Omental fat pad (tissue), 4 donors: ENCODE data around the gene FCGR3B. TPM values are rescaled to one million over a fixed set of nuclear protein-coding genes. Genes with fewer than 3 reads are reported as not detected.
"Not testable (repeated sequence)": the region's sequence is repeated elsewhere in the genome, so short reads cannot be mapped to it uniquely, and the experiment has no call there.

Experiments used
- ATAC-seq: fragments of 150-250 bp; one replicate; pipeline ENCODE4 v1.9.1; 2016; ENCODE audit warnings: mild to moderate bottlenecking, moderate library complexity; ENCODE audit not compliant: low FRiP score
- DNase-seq: peaks from one replicate; pipeline ENCODE4 v3.0.0-alpha.2; 2019; ENCODE audit warnings: low spot score
- CTCF ChIP-seq, 3 donors: fragments of 450-650 bp; IDR thresholded peaks; one replicate each; pipeline ENCODE4 v1.5.1; 2016 to 2017; ENCODE audit warnings: antibody characterized with exemption in 3 of 3, mild to moderate bottlenecking in 3 of 3, moderate library complexity in 2 of 3
- total RNA-seq, 4 donors: library from RNA; depleted of rRNA; stranded (reverse); fragments of >200 nt; gene quantifications; one replicate each; pipeline ENCODE4 v1.1.0, GENCODE V29; 2016

FCGR3B gene
- total RNA-seq = 10 to 100 TPM in 1 of 4 donors, 1 to 10 TPM in 3; 3.7 to 31.4 (median 5.9) TPM

DNA sequence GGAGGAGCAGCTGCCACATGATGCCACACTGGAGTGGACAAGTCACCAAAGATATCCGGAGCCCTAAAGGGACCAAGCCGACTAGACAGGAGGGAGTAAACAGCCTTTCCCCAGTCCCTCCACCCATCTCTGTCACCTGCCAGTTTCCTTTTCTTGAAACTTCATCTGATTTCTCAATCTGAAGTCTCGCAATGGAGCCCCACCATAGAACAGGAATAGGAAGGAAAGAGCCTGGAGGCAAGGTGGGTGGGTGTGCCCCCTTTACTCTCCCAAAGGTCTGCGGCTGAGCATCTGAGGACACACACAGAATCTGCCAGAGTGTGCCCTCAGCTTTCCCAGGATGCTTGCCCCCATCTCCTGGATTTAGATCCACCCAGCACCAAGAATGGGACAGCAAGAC is at the start of gene FCGR3B:
TSS of gene FCGR3B (minus strand) at position 101 of the 400 bp plus-strand sequence. CDS start at position 19, 82 bp downstream.
- TF ChIP-seq CTCF (IDR thresholded peaks at IDR 0.05) = no peak
- ATAC-seq (no peak), DNase-seq (no peak)

GRCh38 chr1:161678500-161678899 is 47.5 kb upstream of the FCGR3B start:
- no peak for TF ChIP-seq CTCF (IDR thresholded peaks at IDR 0.05)
- no peak for DNase-seq
- no peak for ATAC-seq

GRCh38 chr1:161676958-161677689 is 46.1 kb upstream of the FCGR3B start:
- TF ChIP-seq CTCF (IDR thresholded peaks at IDR 0.05) = no peak
- ATAC-seq (no peak), DNase-seq (no peak)

DNA sequence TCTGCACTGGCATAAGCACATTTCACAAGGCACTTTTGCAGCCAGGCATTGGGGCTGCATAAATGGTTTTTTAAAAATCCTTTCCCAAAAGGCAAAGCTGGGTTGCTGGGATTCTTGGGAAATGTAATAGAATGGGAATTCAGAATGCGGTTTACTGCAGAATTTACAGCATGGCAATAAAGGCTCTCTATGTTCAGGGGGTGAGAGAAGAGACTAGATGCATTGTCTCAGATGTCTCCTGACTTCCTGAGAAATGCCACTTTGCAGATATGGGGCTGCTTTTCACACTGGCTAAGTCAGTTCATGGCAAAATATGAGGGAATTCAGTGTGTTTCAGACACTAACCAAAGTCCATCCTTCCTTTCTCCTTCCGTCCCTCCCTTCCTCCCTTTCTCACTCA is 45.5 kb upstream of the FCGR3B start:
- no peak for TF ChIP-seq CTCF (IDR thresholded peaks at IDR 0.05)
- DNase-seq = no peak
- no peak for ATAC-seq

DNA sequence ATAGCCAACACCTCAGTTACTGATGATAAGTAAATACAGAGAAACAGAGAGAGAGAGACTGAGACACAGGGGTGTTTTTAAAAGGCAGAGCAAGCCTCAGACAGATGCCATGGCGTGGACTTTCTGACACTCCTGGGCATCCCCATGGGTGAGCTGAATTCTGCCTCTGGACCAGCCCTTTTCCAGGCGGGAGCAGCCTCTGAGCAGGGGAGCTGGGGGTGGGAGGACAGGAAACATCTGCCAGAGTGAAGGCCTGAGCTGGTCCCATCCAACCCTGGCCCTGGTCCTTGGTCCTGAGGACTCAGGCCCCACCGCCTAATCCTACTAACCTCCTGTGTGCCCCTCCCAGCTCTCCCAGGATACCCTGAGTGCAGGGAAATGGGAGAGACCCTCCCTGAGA is 43.9 kb upstream of the FCGR3B start:
- not testable (repeated sequence) for ATAC-seq, DNase-seq

DNA sequence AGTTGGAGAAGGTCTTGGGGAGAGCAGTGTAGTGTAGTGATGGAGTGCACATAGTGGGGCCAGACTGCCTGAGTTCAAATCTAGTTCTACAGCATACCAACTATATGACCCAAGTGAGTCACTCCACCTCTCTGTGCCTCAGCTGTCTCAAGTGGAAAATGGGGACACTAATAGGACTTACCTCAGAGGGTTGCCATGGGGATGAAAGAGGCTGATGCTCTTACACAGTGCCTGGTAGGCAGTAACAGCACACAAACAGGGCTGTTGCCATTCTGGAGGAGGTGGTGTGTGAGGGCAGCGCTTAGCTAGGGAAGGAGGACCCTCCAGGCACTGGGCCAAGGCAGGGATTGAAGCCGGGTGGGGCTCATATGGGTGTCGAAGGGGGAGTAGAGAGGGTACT is 43.5 kb upstream of the FCGR3B start:
- DNase-seq, ATAC-seq: not testable (repeated sequence)

DNA sequence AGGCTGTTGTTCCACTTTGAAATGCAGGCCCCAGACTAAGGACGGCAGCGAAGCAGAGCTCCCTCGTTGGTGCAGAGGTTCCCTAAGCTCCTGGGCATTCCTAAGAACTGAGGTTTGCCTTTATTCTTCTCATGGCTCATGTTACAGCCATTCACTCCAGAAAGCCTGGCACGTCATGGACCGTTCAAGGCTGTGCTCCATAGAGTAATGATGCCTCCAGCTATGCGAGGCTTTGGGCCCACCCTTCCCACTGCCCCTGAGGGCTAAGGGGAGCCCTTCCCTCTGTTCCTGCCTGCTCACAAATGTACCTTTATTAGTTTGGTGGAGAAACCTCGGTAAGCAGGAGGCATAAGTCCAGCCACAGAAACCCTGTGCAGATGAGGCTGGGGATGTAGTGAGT is 42.5 kb upstream of the FCGR3B start:
- DNase-seq, ATAC-seq: not testable (repeated sequence)

DNA sequence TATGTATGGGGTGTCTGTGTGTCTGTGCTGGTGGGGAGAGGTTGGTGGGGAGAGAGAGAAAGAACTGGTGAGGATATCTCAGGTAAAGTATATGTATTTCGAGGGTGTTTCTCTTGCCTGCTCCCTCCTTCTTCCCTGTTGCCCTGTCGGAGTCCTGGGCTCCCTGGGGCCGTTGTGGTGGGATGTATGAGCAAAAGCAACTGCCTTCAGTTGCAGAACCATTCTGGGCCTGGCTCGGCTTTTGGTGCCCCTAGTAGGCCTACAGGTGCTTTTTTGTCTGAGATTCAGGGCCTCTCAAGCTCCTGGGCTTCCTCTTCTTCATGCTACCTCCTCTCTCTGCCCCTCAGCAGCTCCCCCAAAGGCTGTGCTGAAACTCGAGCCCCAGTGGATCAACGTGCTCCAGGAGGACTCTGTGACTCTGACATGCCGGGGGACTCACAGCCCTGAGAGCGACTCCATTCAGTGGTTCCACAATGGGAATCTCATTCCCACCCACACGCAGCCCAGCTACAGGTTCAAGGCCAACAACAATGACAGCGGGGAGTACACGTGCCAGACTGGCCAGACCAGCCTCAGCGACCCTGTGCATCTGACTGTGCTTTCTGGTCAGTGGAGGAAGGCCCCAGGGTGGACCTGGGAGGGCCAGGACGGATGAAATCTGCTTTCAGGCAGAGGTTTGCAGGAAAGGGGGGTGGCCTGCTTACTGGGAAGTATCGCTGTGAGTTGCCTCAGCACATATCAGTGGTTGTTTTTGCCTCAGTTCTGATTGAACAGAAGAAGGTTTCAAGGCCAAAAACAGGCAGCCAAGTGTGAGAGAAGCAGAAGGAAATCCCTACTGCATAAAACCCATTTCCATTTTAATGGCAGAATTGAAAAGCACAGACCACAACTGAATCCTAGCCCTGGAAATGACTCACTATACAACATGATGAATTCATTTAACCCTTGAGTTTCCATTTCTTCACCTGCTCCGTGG is 40.4 kb upstream of the FCGR3B start:
- DNase-seq, ATAC-seq: not testable (repeated sequence)

GRCh38 chr1:161664689-161665088 is 33.7 kb upstream of the FCGR3B start:
- not testable (repeated sequence) for DNase-seq, ATAC-seq

DNA sequence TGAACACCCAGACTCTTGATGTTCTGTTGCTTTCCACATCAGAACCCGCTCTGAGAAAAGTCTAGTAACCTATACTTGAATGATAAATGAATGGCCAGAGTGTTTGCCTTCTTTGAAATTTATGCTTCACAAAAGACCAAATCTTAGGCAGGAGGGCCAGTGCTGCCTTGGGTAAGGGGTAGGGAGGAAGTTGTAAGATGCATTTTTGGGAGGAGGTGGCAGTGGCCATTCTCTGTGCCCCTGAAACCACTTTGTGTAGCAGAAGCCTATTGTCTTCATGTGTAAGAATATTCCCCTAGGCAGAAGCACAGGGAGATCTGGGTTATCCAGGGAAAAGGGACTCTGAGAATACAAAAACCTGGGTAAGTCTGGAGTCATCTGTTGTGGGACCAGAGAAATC is 32.6 kb upstream of the FCGR3B start:
- DNase-seq, ATAC-seq: not testable (repeated sequence)

- not testable (repeated sequence) for DNase-seq, ATAC-seq
Measured at GRCh38 chr1:161662684-161663339, 31.8 kb upstream of the FCGR3B start, which contains the start of gene FCGR2B. Gene FCGR2B (plus strand): TSS chr1:161663143. CDS start chr1:161663242, 99 bp downstream.

DNA sequence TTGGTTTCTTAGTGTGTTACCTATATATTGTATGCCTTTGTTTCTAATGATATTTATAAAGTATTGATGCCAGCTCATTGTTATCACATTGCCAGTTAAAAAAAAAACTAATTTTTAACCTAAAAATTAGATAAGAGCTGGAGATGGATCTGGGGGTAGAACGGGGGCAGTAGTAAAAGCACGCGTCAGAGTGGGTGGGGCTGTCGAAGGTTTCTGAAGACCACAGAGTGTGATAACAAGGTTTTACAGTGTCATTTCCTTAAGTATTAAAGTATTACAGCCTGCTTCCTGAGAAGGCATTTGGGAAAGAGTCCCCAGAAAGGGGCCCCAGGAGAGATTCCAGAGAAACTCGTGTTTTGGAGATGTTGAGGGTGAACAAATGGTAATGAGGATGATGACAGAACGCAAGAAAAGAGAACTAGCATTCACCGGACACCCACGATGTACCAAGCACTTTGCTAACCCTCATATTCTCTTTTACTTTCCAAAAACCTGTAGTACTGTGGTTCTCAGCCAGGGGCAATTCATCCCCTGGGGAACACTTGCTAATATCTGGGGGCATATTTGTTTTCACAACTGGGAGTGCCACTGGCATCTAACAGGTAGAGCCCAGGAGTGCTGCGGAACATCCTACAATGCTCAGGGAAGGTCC is 30.8 kb upstream of the FCGR3B start:
- not testable (repeated sequence) for ATAC-seq

DNA sequence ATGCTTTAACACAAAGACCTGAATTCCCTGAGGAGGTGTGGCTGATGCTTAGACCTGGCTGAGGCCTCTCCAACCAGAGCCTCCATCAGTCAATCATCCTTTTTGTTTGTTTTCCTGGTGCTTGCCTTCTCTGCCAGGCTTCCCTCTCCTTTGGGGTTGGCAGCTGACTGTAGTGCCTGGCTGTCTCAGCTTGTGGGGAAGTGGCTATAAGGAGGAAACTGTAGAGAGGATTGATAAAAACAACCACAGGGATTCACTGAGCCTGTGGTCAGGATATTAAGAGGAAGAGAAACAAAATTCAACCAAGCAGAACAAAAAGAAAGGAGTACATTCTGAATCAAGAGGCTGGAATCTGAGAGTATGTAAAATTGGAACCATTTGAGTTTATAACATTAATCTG is 27.5 kb upstream of the FCGR3B start:
- not testable (repeated sequence) for DNase-seq, ATAC-seq

More for the DNA sequence above, 30.8 kb upstream of the FCGR3B start:
- not testable (repeated sequence) for DNase-seq
